NCI-H446 (cell line): ENCODE data around the gene BTBD17.

ENCODE experiments used
- DNase-seq, 2 experiments: peaks; one replicate each; lab custom pipeline; 2025; lab: John Stamatoyannopoulos, UW

The BTBD17 gene

DNA sequence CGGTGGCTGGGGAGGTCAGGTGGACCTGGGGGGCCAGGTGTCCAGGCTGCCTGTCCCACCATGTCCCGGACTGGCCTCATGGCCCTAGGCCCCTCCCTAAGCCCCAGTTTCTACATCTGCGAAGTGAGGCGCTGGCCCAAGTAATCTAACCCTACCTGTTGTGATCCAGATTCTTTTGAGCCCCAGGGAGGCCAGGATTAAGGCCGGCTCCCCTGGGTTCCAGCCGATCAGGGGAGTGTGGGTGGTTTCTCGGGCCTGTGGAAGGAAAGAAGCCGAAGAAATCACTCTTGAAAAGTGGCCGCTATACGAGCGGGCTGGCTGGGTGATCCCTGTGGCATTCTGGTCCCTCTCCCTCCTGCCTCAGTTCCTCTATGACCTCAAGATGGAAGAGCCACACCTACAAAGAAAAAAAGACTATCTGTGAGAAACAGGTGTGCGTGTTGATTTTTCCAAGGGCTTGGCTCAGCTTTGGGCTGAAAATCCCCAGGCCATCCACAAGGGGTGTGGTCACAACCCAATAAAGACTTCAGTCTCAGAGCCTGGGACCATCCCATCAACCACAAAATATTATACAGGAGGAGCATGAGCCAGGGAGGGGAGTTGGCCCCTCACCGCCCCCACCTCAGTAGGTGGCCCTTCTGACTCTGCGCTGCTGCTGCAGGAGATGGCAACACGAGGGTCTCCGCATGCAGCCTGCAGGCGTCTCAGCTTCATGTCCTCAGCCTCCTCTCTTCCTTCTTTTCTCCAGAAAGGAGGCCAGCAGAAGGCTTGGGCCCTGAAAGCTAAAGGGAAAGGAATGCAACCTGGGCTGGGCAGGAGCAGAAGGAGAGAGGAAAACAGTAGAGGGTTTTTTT lies 25.9 kb upstream of the BTBD17 start:
- DNase-seq = no peak

DNA sequence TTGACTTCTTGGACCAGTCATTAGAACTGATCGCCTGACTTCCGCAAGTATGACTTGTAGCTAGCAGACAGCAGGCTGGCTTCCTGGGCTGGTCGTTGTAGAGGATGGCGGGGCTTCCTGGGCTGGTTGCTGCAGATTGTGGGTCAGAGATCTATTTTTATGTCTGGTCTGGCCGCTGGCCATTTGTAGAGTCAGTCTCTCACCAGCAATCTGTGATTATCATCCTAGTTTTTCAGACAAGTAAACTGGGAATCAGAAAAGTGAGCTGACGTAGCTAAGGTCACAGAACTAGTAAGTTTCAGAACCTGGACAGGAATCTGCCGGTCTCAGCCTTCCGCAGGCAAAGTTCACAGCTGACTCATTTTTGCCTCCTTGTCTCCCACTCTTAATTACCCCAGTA lies 24.7 kb upstream of the BTBD17 start:
- peak in 1 of 2 experiments; percentile 25 for DNase-seq

DNA sequence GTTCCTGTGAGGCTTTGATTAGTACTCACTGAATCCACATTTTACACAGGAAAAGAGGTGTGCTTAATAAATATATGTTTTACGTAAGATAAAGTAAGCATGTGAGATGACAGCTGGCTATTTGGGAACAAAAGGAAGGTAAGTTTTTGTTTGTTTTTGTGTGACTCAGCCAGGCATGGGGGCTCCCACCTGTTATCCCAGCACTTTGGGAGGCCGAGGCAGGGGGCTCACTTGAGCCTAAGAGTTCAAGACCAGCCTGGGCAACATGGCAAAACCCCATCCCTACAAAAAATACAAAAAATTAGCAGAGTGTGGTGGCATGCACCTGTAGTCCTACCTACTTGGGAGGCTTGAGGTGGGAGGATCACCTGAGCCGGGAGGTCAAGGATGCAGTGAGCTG lies 23.5 kb upstream of the BTBD17 start:
- no peak for DNase-seq

DNA sequence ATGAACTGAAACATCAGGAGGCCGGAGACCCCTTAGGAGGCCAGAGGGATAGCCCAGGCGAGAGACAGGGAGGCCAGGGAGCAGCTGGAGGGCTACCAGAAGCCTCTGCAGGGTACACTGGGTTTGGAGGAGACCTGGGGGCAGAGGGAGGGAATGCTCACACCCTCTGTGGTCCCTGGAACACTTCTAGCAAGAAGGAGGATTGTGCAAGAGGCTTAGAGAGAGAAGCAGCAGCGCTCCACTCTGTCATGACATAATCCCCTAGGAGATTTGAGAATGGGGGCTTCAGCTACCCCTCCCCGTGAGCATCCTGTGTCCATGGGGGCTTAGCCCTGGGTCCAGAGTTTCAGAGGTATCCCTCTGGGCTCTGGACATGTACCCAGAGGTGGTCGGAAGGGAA lies 21.5 kb upstream of the BTBD17 start:
- DNase-seq = no peak

DNA sequence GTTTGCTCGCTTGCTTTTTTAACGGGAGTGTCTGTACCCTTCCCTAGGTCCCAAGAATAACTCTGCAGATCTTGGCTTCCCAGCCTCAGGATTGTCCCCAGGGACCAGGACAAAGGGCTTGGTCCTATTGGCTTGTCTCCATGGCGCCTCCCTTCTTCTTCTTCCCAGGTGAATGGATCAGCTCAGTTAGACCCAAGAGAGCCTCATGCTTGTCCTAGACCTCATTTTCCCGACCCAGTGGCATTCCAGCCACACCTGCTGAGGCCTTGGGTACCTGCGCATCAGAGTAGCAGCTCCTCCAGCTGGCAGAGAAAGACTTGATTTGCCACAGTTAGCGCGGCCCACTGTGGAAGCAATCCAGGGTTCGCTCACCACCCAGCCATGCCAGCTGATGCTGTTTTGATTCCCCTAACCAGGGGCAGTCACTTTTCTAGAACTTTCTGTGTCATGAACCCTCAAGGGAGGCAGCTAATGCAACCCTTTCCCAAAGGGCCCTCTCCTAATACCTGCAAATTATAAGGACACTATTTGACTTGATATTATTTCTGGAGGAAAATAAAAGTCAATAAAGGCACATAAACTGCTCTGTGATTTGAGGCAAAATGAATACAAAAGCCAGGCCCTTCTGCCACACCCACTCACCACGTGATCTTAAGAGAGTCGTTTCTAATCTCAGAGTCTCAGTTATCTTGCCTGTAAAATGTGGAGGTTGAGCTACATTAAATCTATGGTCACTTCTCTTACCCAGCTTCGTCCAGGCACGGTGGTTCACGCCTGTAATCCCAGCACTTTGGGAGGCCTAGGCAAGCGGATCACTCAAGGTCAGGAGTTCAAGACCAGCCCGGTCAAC lies 19.5 kb upstream of the BTBD17 start:
- DNase-seq = no peak

DNA sequence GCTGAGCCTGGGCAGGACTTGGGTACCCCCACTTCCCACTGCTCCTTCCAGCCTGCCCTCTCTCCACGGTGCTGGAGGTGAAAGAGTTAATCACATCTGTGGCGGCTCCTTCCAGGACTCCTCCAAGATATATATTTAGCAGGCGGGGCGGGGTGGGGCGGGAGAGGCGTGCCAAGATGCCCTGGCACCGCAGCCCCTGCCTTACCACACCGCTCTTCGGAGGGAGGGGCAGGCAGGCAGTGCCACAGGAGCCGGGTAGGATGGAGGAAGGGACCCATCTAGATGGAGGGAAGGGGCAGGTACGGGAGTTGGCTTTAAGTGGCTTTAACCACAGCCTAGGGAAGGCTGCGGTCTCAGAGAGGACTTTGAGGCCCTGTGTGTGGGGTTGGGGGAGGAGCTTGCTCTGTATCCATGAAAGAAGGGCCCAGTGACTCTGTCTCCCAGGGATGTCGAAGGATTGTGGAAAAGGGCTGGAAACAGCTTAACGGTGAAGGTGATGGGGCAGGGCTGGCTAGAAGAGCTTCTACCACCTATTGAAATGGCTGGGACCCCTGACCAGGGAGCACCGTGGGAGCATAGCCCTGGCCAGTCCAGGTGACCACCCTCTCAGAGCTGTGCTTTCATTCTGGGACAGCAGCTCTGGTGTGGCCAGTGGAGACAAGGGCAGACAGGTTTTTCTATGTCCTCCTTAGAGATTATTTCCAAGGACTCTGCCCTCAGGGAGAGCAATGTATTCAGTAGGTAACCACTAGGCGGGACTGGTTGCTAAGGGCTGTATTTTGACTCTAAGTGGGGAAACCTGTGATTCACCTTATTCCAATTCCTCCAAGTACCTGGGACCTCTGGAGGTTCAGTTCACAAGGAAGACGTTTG lies 18.7 kb upstream of the BTBD17 start:
- DNase-seq = peak in 1 of 2 experiments; percentile 64

DNA sequence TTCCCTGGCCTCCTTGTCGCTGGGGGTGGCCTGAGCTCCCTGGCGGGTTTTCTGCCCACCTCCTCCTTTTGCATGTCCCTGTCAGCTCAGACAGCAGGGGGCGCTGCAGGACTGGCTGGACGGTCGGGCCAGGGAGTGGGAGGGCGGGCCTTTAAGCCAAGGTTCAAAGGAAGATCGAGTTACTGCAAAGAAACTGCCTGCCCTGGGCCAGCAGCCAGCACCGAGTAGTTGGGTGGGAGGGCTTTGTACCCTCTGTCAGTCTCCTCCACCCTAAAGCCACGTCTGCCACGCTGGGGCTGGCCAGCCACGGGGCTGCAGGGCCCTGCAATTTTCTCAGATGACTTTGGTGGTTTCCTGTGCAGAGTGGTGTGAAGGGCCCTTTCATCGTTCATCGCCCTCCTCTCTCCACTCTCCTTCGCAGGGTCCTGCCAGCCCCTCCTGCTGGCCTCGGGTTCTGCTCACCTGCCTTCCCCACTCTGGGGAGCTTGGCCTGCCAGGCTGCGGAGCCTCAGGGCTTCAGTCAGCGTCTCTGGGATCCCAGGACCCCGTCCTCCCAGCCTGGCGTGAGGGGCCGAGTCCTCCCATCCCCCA lies 17.9 kb upstream of the BTBD17 start:
- peak; percentile 84 to 93 for DNase-seq

DNA sequence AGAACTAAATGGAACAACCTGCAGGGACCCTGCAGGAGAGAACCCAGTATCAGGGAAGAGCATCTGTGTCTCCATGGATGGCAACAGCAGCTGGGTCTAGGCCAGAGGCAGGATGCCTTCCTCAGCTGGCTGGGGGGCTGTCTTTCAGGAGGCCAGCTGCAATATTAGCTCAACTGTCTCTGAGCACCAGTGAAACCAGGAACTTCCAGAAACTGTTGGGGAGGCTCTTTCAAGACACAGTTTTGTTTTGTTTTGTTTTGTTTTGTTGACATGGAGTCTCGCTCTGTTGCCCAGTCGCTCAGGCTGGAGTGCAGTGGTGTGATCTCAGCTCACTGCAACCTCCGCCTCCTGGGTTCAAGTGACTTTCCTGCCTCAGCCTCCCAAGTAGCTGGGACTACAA lies 13.2 kb upstream of the BTBD17 start:
- no peak for DNase-seq

DNA sequence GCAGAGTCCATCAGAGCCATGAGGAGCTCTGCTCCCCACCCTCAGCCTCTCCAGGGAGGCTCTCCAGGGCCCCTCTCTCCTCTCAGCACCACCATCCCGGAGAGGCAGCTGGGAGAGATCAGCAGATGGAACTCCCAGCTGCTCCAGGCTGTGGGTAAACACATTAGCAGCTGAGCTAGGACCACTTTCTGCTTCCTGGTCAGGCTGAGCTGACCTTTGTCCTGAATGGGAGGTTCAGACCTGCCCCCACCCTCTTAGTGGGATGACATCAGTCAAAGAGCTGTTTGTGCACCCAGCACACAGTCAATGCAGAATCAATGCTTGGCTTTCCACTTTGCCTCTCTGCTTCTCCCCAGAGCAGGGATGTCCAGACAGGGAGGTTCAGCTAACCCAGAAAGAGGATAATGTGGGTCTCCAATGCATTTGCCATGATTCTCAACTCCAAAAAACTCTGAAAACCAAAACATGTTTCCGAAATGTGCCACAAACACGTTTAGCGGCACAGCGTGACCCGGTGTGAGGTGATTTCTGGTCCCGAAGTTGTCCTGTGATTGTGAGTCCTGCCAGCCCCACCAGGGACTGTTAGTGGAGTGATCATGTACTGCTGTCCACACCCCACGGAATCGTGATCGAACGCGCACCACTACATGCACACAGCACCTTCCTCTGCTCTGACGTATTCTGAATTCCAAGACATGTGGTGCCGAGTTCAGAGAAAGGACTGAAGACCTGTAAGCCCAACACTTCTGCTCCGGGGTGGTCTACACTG lies 12.4 kb upstream of the BTBD17 start:
- no peak for DNase-seq

DNA sequence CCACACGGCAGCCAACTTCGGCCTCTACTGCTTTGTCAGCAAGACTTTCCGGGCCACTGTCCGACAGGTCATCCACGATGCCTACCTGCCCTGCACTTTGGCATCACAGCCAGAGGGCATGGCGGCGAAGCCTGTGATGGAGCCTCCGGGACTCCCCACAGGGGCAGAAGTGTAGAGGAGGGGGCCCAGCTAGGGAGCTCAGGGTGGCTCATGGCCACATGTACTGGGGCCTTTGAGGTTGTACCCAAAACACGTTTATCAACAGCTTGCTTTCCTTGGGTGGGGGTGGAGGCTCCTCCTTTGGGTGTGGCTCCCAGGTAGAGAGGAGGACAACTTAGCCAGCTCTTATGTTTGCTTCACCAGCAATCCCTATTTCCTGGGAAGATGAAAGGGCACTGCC lies 10.8 kb upstream of the BTBD17 start:
- no peak for DNase-seq

DNA sequence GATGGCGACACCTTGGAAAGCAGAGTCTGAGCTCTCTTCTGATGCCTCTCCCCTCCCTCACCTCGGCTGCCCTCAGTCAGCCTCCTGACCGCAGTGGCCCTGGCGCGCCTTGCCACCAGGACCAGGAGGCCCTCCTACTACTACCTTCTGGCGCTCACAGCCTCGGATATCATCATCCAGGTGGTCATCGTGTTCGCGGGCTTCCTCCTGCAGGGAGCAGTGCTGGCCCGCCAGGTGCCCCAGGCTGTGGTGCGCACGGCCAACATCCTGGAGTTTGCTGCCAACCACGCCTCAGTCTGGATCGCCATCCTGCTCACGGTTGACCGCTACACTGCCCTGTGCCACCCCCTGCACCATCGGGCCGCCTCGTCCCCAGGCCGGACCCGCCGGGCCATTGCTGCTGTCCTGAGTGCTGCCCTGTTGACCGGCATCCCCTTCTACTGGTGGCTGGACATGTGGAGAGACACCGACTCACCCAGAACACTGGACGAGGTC lies 10.0 kb upstream of the BTBD17 start:
- DNase-seq = no peak

DNA sequence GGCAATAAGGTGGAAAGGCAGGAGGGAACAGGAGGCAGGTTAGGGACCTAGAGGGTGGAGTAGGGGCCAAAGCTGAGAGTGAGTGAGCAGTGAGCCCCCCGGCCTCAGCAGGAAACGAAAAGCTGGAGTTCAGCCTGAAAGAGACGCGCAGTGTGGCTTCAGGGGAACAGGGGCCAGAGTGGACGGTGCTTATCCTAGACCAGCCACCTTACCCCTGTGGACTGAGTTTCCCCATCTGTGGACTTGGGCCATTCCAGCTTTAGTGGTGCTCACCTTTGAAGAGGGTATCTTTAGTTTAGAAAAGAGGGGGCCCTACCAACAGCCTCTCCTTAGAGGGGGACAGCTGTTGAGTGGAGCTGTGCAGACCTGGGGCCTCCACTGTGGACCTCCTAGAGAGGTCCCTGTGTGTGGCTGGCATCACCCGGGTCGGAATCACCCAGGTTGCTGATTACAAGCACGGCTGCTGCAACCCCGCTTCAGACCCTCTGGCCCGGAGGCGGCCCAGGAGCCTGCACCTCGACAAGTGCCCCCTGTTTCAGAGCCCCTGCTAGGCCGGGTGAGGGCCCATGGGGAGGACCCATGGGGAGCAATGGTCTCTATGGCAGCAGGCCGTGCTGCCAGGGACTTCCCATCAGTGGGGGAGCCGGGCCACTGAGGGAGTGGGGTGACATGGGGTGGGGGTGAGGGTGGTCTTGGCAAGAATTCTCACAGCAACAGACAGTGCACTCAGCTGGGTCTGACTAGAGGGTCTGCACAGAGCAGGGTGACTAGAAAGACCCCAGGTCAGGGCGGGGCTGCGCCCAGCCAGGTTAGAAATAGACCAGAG lies 8.2 kb upstream of the BTBD17 start:
- DNase-seq = no peak

DNA sequence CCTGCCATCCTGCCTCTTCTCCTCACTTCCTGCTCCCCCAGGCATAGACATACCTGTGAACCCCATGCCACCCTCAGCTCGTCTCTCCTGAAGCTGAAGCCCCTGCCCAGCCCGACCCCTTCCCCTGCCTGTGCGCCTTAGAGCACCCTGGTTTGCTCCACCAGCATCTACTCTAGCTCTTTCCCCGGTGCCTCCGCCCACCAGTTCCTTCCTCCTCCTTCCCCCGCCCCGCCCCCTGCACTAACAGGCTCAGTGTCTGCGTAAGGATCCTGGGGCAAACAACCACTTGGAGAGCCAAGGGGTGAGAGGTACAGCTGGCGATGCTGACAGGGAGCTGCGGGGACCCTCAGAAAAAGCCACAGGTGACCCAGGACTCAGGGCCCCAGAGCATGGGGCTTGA lies 7.6 kb upstream of the BTBD17 start:
- DNase-seq = no peak

DNA sequence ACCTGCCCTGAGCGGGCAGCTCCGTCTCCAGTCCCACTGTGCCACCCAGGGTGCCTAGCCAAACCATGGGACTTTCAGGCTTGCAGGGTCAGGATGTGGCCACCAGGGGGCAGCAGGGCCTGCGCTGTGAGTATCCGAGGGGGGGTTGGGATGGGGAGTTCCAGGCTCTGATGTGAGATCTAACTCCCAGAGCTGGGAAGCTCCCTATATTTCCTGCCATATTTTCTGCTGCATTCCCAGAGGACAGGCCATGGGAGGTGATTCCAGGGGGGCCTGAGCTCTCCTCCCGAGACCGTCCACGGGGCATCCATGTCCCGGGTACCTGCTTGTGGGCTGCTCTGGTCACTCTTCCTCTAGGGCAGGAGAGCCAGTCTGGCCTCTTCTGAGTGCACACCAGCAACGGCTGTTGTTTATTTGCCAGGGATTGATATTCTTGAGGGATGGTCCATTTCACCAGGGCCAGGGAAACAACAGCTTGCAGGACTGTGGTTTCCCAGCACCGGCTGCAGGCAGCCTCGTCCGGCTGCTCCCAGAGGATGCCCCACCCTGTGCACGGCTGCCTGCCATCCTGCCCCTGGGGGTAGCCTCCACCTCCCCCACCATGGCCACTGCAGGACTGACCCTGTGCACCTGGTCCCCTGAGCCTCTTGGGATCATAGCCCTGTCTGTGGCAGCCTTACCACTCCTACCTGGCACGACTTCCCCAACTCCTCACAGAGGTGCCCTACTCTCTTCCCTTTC lies 6.8 kb upstream of the BTBD17 start:
- DNase-seq = peak; percentile 50 to 85

DNA sequence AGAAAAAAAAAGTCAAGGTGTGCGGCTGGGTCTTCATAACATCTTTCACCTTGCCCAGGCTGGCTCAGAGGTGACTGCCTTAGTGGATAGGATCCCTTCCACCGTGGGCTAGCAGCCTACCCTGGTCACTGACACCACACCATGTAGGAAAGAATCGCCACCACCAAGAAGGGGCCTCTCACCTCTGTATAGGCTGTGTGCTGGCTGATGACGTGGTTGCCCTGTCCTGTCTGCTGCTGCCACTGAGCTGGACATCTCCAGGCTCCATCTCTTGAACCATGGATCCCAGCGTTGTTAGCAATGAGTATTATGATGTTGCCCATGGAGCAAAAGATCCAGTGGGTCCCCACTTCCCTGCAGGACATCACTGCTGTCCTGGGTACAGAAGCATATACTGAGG lies 5.5 kb upstream of the BTBD17 start, which contains the start of gene GPR142:
TSS of gene GPR142 (plus strand) at position 301 of the 400 bp plus-strand sequence. CDS start 2,035 bp downstream, outside the sequence.
- DNase-seq = no peak

DNA sequence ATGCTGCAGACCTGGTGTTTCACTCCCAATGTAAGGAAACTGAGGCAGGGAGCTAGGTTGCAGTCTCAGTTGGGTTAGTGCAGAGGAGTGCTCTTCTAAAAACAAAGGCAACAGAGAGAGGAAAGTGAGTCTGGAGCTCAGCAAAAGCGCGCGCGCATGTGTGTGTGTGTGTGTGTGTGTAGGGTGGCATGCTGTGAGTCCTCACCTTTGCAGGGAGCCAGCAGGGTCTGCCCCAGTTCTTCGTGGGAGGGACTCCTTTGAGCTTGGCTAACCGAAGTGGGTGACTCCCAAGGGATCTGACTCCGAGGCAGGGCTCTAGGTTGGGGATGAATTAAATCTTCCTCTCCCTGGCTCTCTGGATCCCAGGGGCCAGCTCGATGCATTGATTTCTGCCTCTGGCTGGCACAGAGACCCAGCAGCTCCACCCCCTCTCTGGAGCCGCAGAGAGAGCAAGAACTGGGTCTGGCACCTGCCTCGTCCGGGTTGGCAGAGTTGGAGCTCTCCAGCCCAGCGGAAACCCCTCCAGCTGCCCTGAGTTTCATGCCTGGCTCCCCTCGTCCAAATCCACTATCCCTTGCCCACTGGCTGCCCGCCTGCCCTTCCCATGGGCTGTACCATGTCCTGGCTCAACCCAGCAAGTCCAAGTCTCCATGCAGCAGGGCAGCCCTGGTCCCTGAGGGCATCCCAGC lies 1.3 kb upstream of the BTBD17 start:
- DNase-seq = peak; percentile 24 to 64

DNA sequence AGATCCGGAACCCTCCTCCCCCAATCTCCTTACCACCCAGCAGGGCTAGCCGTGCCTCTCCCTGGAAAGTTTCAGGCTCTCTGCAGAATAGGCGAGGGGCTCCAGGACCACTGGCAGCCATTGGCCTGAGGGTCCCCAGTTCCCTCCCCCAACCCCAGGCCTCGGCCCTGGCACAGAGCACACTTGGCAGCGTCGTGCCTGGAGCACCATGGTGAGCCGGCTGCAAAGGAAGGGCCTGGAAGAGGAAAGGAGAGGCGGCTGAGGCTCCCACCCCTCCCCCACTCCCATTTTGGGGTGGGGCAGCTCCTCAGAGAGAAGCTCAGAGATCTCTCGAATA lies 369 bp upstream of the BTBD17 start:
- peak in 1 of 2 experiments; percentile 49 for DNase-seq

DNA sequence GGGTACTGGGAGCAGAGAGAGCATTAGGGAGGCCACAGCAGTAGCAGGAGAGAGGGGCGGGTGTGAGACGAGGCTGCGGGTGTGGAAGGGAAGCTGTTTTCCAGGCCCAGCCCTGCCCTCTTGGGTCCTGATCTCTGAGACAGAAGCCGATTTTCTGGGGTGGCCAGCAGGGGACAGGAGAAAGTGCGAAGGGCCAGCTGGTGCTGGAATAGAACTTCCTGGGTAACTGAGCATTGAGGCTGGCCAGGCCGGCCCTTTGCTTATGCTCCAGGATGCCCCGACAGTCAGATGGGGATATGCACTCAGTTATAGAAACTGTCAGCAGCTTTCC lies 804 bp downstream of the BTBD17 start:
- no peak for DNase-seq

DNA sequence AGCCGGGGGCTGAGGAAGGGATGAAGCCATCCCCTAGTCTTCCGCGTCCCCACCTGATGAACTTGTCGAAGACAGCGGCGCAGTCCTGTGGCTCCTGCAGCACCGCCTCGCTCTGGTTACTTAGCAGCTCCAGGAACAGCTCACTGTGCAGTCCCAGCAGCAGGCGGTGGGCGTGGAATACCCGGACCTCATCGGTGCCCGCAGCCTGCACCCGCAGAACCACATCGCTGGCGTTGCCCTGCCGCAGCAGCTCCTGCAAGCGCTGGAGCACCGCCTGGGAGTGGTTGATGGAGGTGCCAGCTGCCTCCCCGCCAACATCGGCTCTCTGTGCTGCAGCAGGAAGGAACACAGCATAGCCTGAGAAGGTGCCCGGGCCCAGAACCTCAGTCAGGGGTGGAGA lies 1.8 kb downstream of the BTBD17 start:
- DNase-seq = no peak
